IPS DF 6.9 (cell line): ENCODE data around the gene EPN1.
"Not testable (repeated sequence)": the region's sequence is repeated elsewhere in the genome, so short reads cannot be mapped to it uniquely, and the experiment has no call there.

ENCODE experiments used
- DNase-seq: peaks from one replicate; pipeline ENCODE4 v3.0.0-alpha.2; 2013; ENCODE audit warnings: low read depth, low spot score
- H3K27ac ChIP-seq: one replicate; pipeline ENCODE4 v1.5.1; 2013; ENCODE audit warnings: low read length, control low read depth
- H3K27me3 ChIP-seq: 2 replicates; pipeline ENCODE4 v1.6.1; 2013; ENCODE audit warnings: mild to moderate bottlenecking, low read length; ENCODE audit not compliant: control insufficient read depth, insufficient read depth
- H3K36me3 ChIP-seq: 2 replicates; pipeline ENCODE4 v1.6.1; 2013; ENCODE audit warnings: low read length; ENCODE audit not compliant: control insufficient read depth, insufficient read depth
- H3K4me1 ChIP-seq: 2 replicates; pipeline ENCODE4 v1.6.1; 2013; ENCODE audit warnings: low read length; ENCODE audit not compliant: control insufficient read depth, insufficient read depth
- H3K4me3 ChIP-seq: 2 replicates; pipeline ENCODE4 v1.5.1; 2013; ENCODE audit warnings: mild to moderate bottlenecking, low read length
- H3K9me3 ChIP-seq: 2 replicates; pipeline ENCODE4 v1.6.1; 2013; ENCODE audit warnings: low read length, inconsistent platforms; ENCODE audit not compliant: control insufficient read depth, insufficient read depth
- WGBS: extraction: QIAGEN DNeasy Blood & Tissue Kit; methylation state at CpG from one replicate; pipeline ENCODE4 v1.1.7; 2013; ENCODE audit warnings: mixed read lengths, missing lambda C conversion rate; ENCODE audit not compliant: insufficient read length, insufficient coverage; 5-methylcytosine and 5-hydroxymethylcytosine counted together

EPN1 gene

DNA sequence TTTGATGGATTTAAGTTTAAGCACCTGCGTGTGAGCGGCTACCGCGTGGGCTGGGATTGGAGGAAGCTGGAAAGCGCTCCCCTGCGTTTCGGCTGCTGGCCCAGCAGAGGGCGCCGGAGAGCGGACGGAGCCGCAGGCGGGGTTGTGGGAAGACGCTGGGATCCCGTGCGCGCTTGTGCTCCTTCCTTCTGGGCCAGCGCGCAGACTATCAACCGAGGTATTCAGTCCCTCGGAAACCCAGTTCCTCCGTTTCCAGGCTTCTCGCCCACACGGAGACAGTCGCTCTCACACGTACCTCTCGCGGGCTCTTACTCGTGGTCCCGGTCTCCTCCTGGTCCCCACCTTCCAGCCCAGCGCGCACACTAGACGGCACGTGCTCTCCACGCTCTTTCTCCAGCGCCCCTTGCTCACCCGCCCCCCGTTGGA, 28.8 kb downstream of the EPN1 start:
- peak; percentile 31 for DNase-seq

DNA sequence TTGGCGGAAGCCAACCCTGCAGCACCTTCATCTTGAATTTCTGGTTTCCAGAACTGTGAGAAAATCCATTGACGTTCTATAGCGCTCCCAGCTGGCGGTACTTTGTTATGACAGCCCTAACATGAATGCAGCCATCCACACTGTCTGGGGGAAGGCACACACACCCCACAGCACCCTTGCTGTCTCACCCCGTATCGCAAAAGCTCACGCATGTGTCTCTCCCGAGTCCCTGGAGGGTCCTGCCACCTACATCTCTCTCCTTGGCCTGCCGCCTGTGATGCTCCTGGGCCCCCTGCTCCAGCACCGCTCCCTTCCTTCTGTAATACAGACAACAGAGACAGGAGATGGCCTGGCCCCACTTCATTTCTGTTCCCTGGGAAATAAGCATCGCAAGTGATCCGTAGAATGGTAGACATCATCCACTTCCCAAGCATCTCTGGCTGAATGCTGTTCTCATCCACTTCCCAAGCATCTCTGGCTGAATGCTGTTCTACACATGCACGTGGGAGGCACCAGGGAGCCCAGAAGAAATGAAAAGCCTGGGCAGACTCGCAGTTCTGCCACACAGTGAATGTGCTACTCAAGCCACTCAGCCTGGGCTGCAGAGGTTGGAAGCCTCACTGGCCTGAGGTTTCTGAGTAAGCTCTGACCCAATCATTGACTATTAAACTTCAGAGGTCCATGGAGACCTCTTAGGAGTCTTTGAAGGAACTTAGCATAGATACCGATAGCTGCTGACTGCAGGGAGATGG, 29.6 kb downstream of the EPN1 start:
- Histone ChIP-seq H3K27me3 (no peaks in the 10 kb centered on the region), H3K9me3 (peaks cover 1% of the 10 kb centered on the region; the same call in 1 of the 2 replicates), H3K4me1 (no peaks in the 10 kb centered on the region), H3K27ac (no peak overlapping the region), H3K36me3 (no peaks in the 10 kb centered on the region; the same call in 1 of the 2 replicates), H3K4me3 (no peak overlapping the region)
- no peak for DNase-seq
- WGBS: no CpG with 5 or more reads among the region's 15 CpGs

More for the DNA sequence above, 28.8 kb downstream of the EPN1 start:
- WGBS: no CpG with 5 or more reads among the region's 38 CpGs
- H3K36me3 ChIP-seq: no peaks in the 10 kb centered on the region; the same call in 1 of the 2 replicates
- H3K9me3 ChIP-seq: peaks cover 1% of the 10 kb centered on the region; the same call in 1 of the 2 replicates
- no peak overlapping the region for H3K27ac ChIP-seq
- H3K4me3 ChIP-seq: no peak overlapping the region
- no peaks in the 10 kb centered on the region for H3K4me1 ChIP-seq
- no peaks in the 10 kb centered on the region for H3K27me3 ChIP-seq

DNA sequence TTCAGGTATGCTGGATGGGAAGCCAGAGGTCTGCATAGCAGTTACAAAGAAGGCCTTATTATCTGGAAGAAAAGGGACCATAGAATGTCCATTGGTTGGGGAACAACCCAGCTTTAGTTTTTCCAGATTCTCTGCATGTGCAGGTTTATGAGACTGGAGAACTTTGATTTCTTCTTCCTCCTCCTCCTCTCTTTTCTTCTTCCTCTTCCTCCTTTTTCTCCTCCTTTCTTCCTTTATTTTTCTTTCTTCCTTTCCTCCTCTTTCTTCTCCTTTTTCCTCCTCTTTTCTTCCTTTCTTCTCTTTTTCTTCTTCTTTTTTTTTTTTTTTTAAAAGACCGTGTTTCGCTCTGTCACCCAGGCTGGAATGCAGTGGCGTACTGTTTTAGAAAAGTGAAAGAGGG, 30.9 kb downstream of the EPN1 start:
- H3K9me3 ChIP-seq: no peaks in the 10 kb centered on the region; the same call in 1 of the 2 replicates
- no peaks in the 10 kb centered on the region for H3K4me1 ChIP-seq
- no peaks in the 10 kb centered on the region for H3K27me3 ChIP-seq
- no peak overlapping the region for H3K27ac ChIP-seq
- H3K36me3 ChIP-seq: no peaks in the 10 kb centered on the region
- no peak overlapping the region for H3K4me3 ChIP-seq
- DNase-seq: no peak
- WGBS: no CpG with 5 or more reads among the region's 3 CpGs

DNA sequence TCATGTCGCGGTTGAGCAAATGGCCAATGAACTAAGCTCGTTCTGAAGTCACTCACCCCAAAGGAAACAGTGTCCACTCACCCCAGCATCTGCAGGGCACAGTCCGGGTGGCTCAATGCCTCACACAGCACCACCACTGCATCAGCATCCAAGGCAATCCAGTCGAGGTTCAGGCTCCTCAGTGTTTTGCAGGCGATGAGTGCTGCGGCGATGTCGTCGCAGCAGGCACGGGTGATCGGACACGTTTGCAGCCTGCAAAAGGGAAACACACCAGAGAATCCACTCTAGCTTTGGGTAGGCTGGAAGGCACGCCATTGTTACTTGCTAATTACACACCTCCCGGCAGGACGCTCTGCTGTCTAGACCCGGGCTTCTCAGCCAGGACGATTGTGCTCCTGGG, 36.7 kb downstream of the EPN1 start:
- Histone ChIP-seq H3K4me3 (no peak overlapping the region), H3K9me3 (no peaks in the 10 kb centered on the region; the same call in 1 of the 2 replicates), H3K36me3 (no peaks in the 10 kb centered on the region), H3K4me1 (no peaks in the 10 kb centered on the region), H3K27ac (no peak overlapping the region), H3K27me3 (no peaks in the 10 kb centered on the region)
- no CpG with 5 or more reads among the region's 18 CpGs for WGBS
- no peak for DNase-seq

DNA sequence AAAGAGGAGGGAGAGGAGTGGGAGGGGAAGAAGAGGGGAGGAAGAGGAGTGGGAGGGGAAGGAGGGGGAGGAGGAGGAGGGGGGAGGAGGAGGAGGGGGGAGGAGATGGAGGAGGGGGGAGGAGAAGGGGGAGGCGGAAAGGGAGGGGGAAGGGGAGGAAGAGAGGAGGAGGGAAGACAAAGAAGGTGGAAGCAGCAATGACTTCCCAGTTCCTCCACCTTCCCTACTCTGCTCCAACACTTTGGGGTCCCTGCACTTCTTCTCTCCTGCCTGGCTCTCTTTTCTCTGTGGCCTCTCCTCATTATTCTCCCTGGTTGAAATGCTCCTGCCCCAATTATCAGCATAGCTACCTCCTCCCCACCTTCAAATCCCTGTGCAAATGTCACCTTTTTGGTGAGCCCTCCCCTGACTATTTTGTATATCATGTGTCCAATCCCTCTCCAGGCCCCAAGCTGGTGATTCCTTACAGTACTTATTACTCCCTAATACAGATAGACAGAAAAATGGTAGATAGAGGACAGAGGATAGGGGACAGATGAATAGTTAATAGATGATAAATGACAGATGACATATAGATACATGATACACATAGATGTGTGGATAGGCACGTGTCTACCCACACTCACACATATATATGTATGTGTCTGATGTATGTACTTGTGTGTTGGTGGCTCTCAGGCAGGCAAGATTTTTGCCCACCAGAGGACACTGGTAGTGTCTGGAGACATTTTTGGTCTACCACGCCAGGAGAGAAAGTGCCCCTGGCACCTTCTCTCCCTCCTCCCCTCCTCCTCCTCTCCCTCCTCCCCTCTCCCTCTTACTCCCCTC, 38.0 kb downstream of the EPN1 start:
- DNase-seq: no peak
- no peak overlapping the region for H3K4me3 ChIP-seq
- no peak overlapping the region for H3K27ac ChIP-seq
- no peaks in the 10 kb centered on the region for H3K4me1 ChIP-seq
- no peaks in the 10 kb centered on the region for H3K27me3 ChIP-seq
- no peaks in the 10 kb centered on the region; the same call in 1 of the 2 replicates for H3K9me3 ChIP-seq
- H3K36me3 ChIP-seq: no peaks in the 10 kb centered on the region
- no CpG with 5 or more reads among the region's 3 CpGs for WGBS

DNA sequence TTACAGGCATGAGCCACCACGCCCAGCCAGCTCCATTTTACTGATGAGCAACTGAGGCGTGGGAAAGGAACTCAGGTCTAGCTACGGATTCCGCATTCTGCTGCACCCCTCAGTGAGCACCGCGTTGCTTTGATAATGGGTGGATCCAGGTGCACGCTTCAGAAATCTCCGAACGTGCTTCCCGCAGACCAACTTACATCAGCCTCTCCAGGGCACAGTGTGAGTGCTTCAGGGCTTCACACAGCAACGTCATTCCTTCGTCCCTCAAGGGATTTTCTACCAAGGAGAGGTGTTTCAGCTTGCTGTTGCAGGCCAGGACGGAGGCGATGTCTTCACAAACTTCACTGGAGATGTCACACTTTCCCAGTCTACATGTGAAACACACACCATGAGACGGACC, 41.5 kb downstream of the EPN1 start:
- DNase-seq: no peak
- Histone ChIP-seq H3K27ac (no peak overlapping the region), H3K27me3 (no peaks in the 10 kb centered on the region), H3K36me3 (no peaks in the 10 kb centered on the region), H3K4me1 (no peaks in the 10 kb centered on the region), H3K9me3 (no peaks in the 10 kb centered on the region; the same call in 1 of the 2 replicates), H3K4me3 (no peak overlapping the region)
- WGBS: no CpG with 5 or more reads among the region's 15 CpGs

DNA sequence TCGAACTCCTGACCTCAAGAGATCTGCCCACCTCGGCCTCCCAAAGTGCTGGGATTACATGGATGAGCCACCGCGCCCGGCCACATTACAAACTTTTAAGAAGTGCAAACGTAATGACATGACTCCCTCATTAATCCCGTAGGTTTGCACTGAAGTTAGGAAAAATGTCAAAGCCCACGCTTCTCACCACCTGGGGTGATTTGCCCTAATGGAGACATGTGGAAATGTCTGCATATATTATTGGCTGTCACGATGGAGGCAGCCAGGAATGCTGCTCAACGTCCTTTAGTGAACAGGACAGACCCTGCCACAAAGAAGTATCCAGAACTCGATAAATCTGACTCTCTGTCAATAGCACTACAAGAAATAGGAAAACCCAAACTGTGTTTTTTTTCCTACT, 42.2 kb downstream of the EPN1 start:
- H3K4me1 ChIP-seq: no peaks in the 10 kb centered on the region
- H3K4me3 ChIP-seq: no peak overlapping the region
- no CpG with 5 or more reads among the region's 11 CpGs for WGBS
- H3K27me3 ChIP-seq: no peaks in the 10 kb centered on the region
- no peaks in the 10 kb centered on the region; the same call in 1 of the 2 replicates for H3K9me3 ChIP-seq
- no peak overlapping the region for H3K27ac ChIP-seq
- H3K36me3 ChIP-seq: no peaks in the 10 kb centered on the region
- no peak for DNase-seq

DNA sequence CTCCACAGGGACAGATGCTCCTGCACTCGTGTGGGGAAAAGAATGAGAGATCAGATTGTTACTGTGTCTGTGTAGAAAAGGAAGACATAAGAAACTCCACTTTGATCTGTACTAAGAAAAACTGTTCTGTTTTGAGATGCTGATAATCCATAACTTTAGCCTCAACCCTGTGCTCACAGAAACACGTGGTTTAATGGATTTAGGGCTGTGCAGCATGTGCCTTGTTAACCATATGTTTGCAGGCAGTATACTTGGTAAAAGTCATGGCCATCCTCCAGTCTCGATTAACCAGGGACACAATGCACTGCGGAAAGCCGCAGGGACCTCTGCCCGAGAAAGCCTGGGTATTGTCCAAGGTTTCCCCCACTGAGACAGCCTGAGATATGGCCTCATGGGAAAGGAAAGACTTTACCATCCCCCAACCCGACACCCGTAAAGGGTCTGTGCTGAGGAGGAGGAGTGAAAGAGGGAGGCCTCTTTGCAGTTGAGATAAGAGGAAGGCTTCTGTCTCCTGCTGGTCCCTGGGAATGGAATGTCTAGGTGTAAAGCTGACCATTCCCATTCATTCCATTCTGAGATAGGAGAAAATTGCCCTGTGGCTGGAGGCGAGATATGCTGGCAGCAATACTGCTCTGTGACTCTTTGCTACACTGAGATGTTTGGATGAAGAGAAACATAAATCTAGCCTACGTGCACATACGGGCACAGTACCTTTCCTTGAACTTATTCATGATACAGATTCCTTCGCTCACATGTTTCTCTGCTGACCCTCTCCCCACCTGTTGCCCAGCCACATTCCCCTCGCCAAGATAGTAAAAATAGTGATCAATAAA, 43.1 kb downstream of the EPN1 start:
- not testable (repeated sequence) for H3K9me3 ChIP-seq, H3K4me1 ChIP-seq, H3K27me3 ChIP-seq, DNase-seq, H3K27ac ChIP-seq, H3K36me3 ChIP-seq, H3K4me3 ChIP-seq
- WGBS: no CpG with 5 or more reads among the region's 13 CpGs

DNA sequence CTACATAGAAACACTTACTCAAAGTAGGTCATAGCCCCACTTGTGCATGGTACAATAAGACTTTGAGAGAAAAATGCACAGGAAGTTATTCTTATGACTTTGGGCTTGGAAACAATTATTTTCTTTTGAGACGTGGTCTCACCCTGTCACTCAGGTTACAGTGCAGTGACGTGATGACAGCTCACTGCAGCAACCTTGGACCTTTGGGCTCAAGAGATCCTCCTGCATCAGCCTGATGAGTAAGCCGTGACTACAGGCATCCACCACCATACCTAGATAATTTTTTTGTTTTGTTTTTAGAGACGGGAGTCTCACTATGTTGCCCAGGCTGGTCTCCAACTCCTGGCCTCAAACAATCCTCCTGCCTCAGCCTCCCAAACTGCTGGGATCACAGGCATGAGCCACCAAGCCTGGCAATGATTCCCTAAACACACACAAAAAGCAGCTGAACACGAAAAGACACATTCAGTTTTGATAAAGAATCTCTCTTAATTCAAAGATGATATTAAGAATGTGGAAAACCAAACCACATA, 45.3 kb downstream of the EPN1 start:
- H3K4me1 ChIP-seq: no peaks in the 10 kb centered on the region
- peaks cover 2% of the 10 kb centered on the region for H3K9me3 ChIP-seq
- no CpG with 5 or more reads among the region's 5 CpGs for WGBS
- no peaks in the 10 kb centered on the region for H3K27me3 ChIP-seq
- DNase-seq: no peak
- no peak overlapping the region for H3K27ac ChIP-seq
- H3K36me3 ChIP-seq: no peaks in the 10 kb centered on the region
- H3K4me3 ChIP-seq: no peak overlapping the region

DNA sequence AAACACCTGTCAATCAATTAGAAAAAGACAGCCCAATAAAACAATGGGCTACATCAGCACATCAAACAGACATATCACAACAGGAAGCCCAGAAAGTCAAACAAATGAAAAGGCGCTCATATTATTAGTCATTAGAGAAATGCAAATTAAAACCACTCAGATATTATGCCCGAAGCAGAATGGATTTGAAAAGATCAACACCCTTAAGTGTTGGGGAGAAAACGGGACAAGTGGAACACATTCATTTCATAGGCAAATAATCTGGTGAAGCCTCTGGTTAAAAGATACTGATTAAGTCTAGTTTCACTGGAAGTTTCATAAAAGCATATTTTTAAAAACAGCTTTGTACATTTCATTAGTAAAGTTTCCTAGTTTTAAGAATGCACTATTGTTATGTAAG, 45.8 kb downstream of the EPN1 start:
- no peak overlapping the region for H3K27ac ChIP-seq
- no peaks in the 10 kb centered on the region for H3K4me1 ChIP-seq
- no peak for DNase-seq
- no peaks in the 10 kb centered on the region for H3K36me3 ChIP-seq
- WGBS: no CpG with 5 or more reads among the region's 3 CpGs
- peaks cover 2% of the 10 kb centered on the region for H3K9me3 ChIP-seq
- H3K4me3 ChIP-seq: no peak overlapping the region
- no peaks in the 10 kb centered on the region for H3K27me3 ChIP-seq
